Measurements from ENCODE around the gene TMEM214. TPM values are rescaled to one million over a fixed set of nuclear protein-coding genes. Genes with fewer than 3 reads are reported as not detected.

TMEM214 gene
- total RNA-seq, 1 donor from 2014 or later = 93.5 TPM

GRCh38 chr2:27060323-27060722, 27.6 kb downstream of the TMEM214 start:
- peaks cover 17% of the 10 kb centered on the region for H3K36me3 Mint-ChIP-seq (ENCODE audit: low read depth, unreplicated experiment)

GRCh38 chr2:27065128-27065527, 32.4 kb downstream of the TMEM214 start:
- no peak for DNase-seq (ENCODE audit: low read depth)
- H3K27me3 Mint-ChIP-seq (ENCODE audit: low read depth, unreplicated experiment) = no peaks in the 10 kb centered on the region
- no peak overlapping the region for H3K4me3 ChIP-seq (ENCODE audit: insufficient read depth, low read depth, low read length)
- H3K4me2 ChIP-seq (ENCODE audit: low read length) = no peak overlapping the region
- H3K4me1 Mint-ChIP-seq (ENCODE audit: low read depth, unreplicated experiment) = peaks cover 24% of the 10 kb centered on the region
- no peak overlapping the region for H2AFZ ChIP-seq (ENCODE audit: low read depth, low read length)
- H4K20me1 ChIP-seq (ENCODE audit: insufficient read depth, low read length) = peaks cover 63% of the 10 kb centered on the region
- no peak for FAIRE-seq
- H3K36me3 ChIP-seq (ENCODE audit: insufficient read depth, low read length) = peaks cover 35% of the 10 kb centered on the region
- TF ChIP-seq CTCF (IDR thresholded peaks at IDR 0.05; ENCODE audit: insufficient read depth, low read depth, low read length) (no peak), EZH2 (IDR thresholded peaks at IDR 0.05; ENCODE audit: insufficient read depth, low read length) (no peak)
- no peaks in the 10 kb centered on the region for H3K9me3 Mint-ChIP-seq (ENCODE audit: unreplicated experiment)
- H3K27ac Mint-ChIP-seq (ENCODE audit: unreplicated experiment) = no peak overlapping the region
- H3K9ac ChIP-seq (ENCODE audit: low read length) = no peak overlapping the region
- no peaks in the 10 kb centered on the region for H3K27me3 ChIP-seq (ENCODE audit: insufficient read depth, low read length)
- H3K27ac ChIP-seq (ENCODE audit: low read depth, low read length) = no peak overlapping the region
- H3K4me3 Mint-ChIP-seq (ENCODE audit: unreplicated experiment) = no peak overlapping the region
- peaks cover 16% of the 10 kb centered on the region for H3K4me1 ChIP-seq (ENCODE audit: insufficient read depth, low read length)
- H3K36me3 Mint-ChIP-seq (ENCODE audit: low read depth, unreplicated experiment) = peaks cover 27% of the 10 kb centered on the region
- peaks cover 38% of the 10 kb centered on the region for H3K79me2 ChIP-seq (ENCODE audit: insufficient read depth, low read length)
- H3K9me3 ChIP-seq (ENCODE audit: insufficient read depth, low read depth, low read length) = no peaks in the 10 kb centered on the region

More at GRCh38 chr2:27060323-27060722, 27.6 kb downstream of the TMEM214 start:
- no peak overlapping the region for H3K9ac ChIP-seq (ENCODE audit: low read length)
- no peaks in the 10 kb centered on the region for H3K27me3 ChIP-seq (ENCODE audit: insufficient read depth, low read length)
- H2AFZ ChIP-seq (ENCODE audit: low read depth, low read length) = no peak overlapping the region
- H4K20me1 ChIP-seq (ENCODE audit: insufficient read depth, low read length) = peaks cover 32% of the 10 kb centered on the region
- no peak for FAIRE-seq
- peaks cover 13% of the 10 kb centered on the region for H3K36me3 ChIP-seq (ENCODE audit: insufficient read depth, low read length)
- no peak overlapping the region for H3K4me3 Mint-ChIP-seq (ENCODE audit: unreplicated experiment)
- no peak overlapping the region for H3K4me2 ChIP-seq (ENCODE audit: low read length)
- H3K27ac Mint-ChIP-seq (ENCODE audit: unreplicated experiment) = no peak overlapping the region
- H3K4me1 Mint-ChIP-seq (ENCODE audit: low read depth, unreplicated experiment) = no peaks in the 10 kb centered on the region
- DNase-seq (ENCODE audit: low read depth) = no peak
- no peak overlapping the region for H3K27ac ChIP-seq (ENCODE audit: low read depth, low read length)
- H3K9me3 Mint-ChIP-seq (ENCODE audit: unreplicated experiment) = no peaks in the 10 kb centered on the region
- no peaks in the 10 kb centered on the region for H3K9me3 ChIP-seq (ENCODE audit: insufficient read depth, low read depth, low read length)
- no peaks in the 10 kb centered on the region for H3K27me3 Mint-ChIP-seq (ENCODE audit: low read depth, unreplicated experiment)
- no peak overlapping the region for H3K4me3 ChIP-seq (ENCODE audit: insufficient read depth, low read depth, low read length)
- peaks cover 3% of the 10 kb centered on the region for H3K79me2 ChIP-seq (ENCODE audit: insufficient read depth, low read length)
- no peaks in the 10 kb centered on the region for H3K4me1 ChIP-seq (ENCODE audit: insufficient read depth, low read length)
- no peak for TF ChIP-seq CTCF (IDR thresholded peaks at IDR 0.05; ENCODE audit: insufficient read depth, low read depth, low read length)
- TF ChIP-seq EZH2 (IDR thresholded peaks at IDR 0.05; ENCODE audit: insufficient read depth, low read length) = no peak

- H3K9ac ChIP-seq (ENCODE audit: low read length) = no peak overlapping the region
- no peak for TF ChIP-seq CTCF (IDR thresholded peaks at IDR 0.05; ENCODE audit: insufficient read depth, low read depth, low read length)
- no peak for TF ChIP-seq EZH2 (IDR thresholded peaks at IDR 0.05; ENCODE audit: insufficient read depth, low read length)
- H3K4me2 ChIP-seq (ENCODE audit: low read length) = no peak overlapping the region
- no peaks in the 10 kb centered on the region for H3K27me3 ChIP-seq (ENCODE audit: insufficient read depth, low read length)
- DNase-seq (ENCODE audit: low read depth) (no peak), FAIRE-seq (no peak)
- Mint-ChIP-seq H3K9me3 (ENCODE audit: unreplicated experiment) (no peaks in the 10 kb centered on the region), H3K27me3 (ENCODE audit: low read depth, unreplicated experiment) (no peaks in the 10 kb centered on the region), H3K4me1 (ENCODE audit: low read depth, unreplicated experiment) (peaks cover 24% of the 10 kb centered on the region), H3K36me3 (ENCODE audit: low read depth, unreplicated experiment) (peaks cover 23% of the 10 kb centered on the region), H3K4me3 (ENCODE audit: unreplicated experiment) (no peak overlapping the region), H3K27ac (ENCODE audit: unreplicated experiment) (no peak overlapping the region)
- H2AFZ ChIP-seq (ENCODE audit: low read depth, low read length) = no peak overlapping the region
- no peaks in the 10 kb centered on the region for H3K9me3 ChIP-seq (ENCODE audit: insufficient read depth, low read depth, low read length)
- peaks cover 68% of the 10 kb centered on the region for H4K20me1 ChIP-seq (ENCODE audit: insufficient read depth, low read length)
- H3K79me2 ChIP-seq (ENCODE audit: insufficient read depth, low read length) = peaks cover 52% of the 10 kb centered on the region
- no peak overlapping the region for H3K27ac ChIP-seq (ENCODE audit: low read depth, low read length)
- peaks cover 35% of the 10 kb centered on the region for H3K36me3 ChIP-seq (ENCODE audit: insufficient read depth, low read length)
- H3K4me1 ChIP-seq (ENCODE audit: insufficient read depth, low read length) = peaks cover 28% of the 10 kb centered on the region
- H3K4me3 ChIP-seq (ENCODE audit: insufficient read depth, low read depth, low read length) = no peak overlapping the region
These were observed 34.6 kb downstream of the TMEM214 start for GRCh38 chr2:27067385-27067784.
